ENCODE measurements around the gene TLE6. TPM values are rescaled to one million over a fixed set of nuclear protein-coding genes. Genes with fewer than 3 reads are reported as not detected.
"Not testable (repeated sequence)": the region's sequence is repeated elsewhere in the genome, so short reads cannot be mapped to it uniquely, and the experiment has no call there.

Gene TLE6
- polyA plus RNA-seq, 3 donors = not detected

DNA sequence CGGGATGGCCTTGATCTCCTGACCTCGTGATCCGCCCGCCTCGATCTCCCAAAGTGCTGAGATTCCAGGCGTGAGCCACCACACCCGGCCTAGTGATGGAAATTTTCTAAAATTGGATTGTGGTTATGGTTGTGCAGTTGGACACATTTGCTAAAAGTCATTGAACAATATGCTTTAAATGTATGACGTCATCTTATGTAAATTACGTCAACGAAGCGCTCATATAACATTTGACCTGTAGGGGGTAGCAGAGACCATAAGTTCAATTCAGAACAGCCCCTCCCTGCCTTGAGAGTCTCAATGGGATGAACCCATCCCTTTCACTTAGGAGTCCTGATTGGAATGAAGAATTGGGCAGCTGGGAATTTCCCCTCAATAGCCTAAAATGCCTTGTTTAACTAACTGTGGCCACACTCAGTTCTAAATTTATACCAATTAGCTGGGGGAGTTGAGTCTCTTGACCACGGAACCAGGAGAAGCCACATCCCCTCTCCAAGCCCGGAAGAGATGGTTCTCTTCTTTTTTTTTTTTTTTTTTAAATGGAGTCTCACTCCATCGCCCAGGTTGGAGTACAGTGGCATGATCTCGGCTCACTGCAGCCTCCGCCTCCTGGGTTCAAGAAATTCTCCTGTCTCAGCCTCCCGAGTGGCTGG lies 15.2 kb upstream of the TLE6 start:
- Histone ChIP-seq H2AFZ (ENCODE audit: insufficient read depth, low read depth, low read length, poor library complexity, severe bottlenecking) (no peak overlapping the region), H3K4me2 (replicated peaks; ENCODE audit: extremely low read depth, low read length, poor library complexity, severe bottlenecking) (no peak overlapping the region), H3K79me2 (ENCODE audit: insufficient read depth, low read length) (no peaks in the 10 kb centered on the region), H3K36me3 (replicated peaks in 1 of 2; ENCODE audit: control insufficient read depth in 1 of 2, insufficient read depth in 2 of 2, low read length in 2 of 2) (no peaks in the 10 kb centered on the region), H4K20me1 (ENCODE audit: insufficient read depth, low read length) (no peaks in the 10 kb centered on the region), H3K27ac (ENCODE audit: low read depth in 1 of 2, low read length in 2 of 2) (no peak overlapping the region), H3K9me3 (replicated peaks in 1 of 2; ENCODE audit: control insufficient read depth in 1 of 2, insufficient read depth in 1 of 2, low read length in 2 of 2) (peaks cover 0 to 3% of the 10 kb centered on the region in 2 donors), H3K4me1 (ENCODE audit: control insufficient read depth in 1 of 2, insufficient read depth in 2 of 2, low read length in 2 of 2) (peaks cover 0 to 6% of the 10 kb centered on the region in 2 donors), H3K4me3 (replicated peaks in 1 of 3; ENCODE audit: low read depth in 2 of 3, low read length in 3 of 3) (no peak overlapping the region), H3K27me3 (ENCODE audit: control insufficient read depth in 2 of 2, insufficient read depth in 2 of 2, low read length in 2 of 2) (no peaks in the 10 kb centered on the region), H3K9ac (ENCODE audit: insufficient read depth, low read length, poor library complexity, severe bottlenecking) (no peak overlapping the region)
- intact Hi-C loops (cut with micrococcal nuclease) = loop anchor here in 1 of 2 donors (5.0 kb wide), 1 partner anchor 140 kb away; no protein-coding TSS in a partner anchor
- peak; percentile 54 to 86 (median 79) for DNase-seq
- Mint-ChIP-seq H3K27me3 (ENCODE audit: low read depth in 3 of 3) (peaks cover 4 to 15% (median 5%) of the 10 kb centered on the region in 3 donors), H3K9me3 (peaks cover 0 to 8% (median 7%) of the 10 kb centered on the region in 7 donors), H3K4me1 (peaks cover 4% of the 10 kb centered on the region), H3K4me3 (no peak overlapping the region), H3K36me3 (no peaks in the 10 kb centered on the region), H3K27ac (peak overlapping the region in 4 of 7 donors; percentile 26 to 76 (median 56))
- TF ChIP-seq, protein P1, sequence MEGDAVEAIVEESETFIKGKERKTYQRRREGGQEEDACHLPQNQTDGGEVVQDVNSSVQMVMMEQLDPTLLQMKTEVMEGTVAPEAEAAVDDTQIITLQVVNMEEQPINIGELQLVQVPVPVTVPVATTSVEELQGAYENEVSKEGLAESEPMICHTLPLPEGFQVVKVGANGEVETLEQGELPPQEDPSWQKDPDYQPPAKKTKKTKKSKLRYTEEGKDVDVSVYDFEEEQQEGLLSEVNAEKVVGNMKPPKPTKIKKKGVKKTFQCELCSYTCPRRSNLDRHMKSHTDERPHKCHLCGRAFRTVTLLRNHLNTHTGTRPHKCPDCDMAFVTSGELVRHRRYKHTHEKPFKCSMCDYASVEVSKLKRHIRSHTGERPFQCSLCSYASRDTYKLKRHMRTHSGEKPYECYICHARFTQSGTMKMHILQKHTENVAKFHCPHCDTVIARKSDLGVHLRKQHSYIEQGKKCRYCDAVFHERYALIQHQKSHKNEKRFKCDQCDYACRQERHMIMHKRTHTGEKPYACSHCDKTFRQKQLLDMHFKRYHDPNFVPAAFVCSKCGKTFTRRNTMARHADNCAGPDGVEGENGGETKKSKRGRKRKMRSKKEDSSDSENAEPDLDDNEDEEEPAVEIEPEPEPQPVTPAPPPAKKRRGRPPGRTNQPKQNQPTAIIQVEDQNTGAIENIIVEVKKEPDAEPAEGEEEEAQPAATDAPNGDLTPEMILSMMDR (IDR thresholded peaks at IDR 0.05) = peak; percentile 88
- 59% methylated on average over 7 of the region's 17 CpGs for WGBS (ENCODE audit: insufficient coverage)

DNA sequence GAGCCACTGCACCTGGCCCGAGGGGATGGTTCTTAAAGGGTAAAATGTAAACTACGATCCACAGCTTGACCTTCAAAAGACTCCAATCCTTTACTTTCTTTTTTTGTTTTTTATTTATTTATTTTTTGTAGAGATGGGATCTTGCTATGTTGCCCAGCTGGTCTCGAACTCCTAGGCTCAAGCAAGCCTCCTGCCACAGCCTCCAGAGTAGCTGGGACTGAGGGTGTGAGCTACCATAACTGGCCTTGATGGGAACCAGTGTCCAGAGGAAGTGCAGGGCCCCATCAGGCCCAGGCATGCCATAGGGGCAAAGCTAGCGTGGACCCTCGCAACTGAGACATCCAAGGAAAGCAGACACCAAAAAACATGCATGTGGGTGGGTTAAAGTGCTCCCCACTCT lies 14.2 kb upstream of the TLE6 start:
- TF ChIP-seq, protein P1 (IDR thresholded peaks at IDR 0.05) = no peak
- no peak overlapping the region for H3K27ac ChIP-seq (ENCODE audit: low read depth in 1 of 2, low read length in 2 of 2)
- no peaks in the 10 kb centered on the region for H3K27me3 ChIP-seq (ENCODE audit: control insufficient read depth in 2 of 2, insufficient read depth in 2 of 2, low read length in 2 of 2)
- H3K4me3 ChIP-seq (replicated peaks in 1 of 3; ENCODE audit: low read depth in 2 of 3, low read length in 3 of 3) = no peak overlapping the region
- Mint-ChIP-seq H3K27ac (no peak overlapping the region), H3K4me3 (no peak overlapping the region), H3K36me3 (no peaks in the 10 kb centered on the region), H3K9me3 (peaks cover 0 to 11% (median 8%) of the 10 kb centered on the region in 7 donors), H3K27me3 (ENCODE audit: low read depth in 3 of 3) (peaks cover 3 to 10% (median 4%) of the 10 kb centered on the region in 3 donors), H3K4me1 (peaks cover 4% of the 10 kb centered on the region)
- H3K79me2 ChIP-seq (ENCODE audit: insufficient read depth, low read length) = no peaks in the 10 kb centered on the region
- WGBS (ENCODE audit: insufficient coverage) = 96% methylated on average over 3 of the region's 5 CpGs
- H4K20me1 ChIP-seq (ENCODE audit: insufficient read depth, low read length) = no peaks in the 10 kb centered on the region
- intact Hi-C loops (cut with micrococcal nuclease) = loop anchor here in 1 of 2 donors (5.0 kb wide), 1 partner anchor 139 kb away; no protein-coding TSS in a partner anchor
- H3K36me3 ChIP-seq (replicated peaks in 1 of 2; ENCODE audit: control insufficient read depth in 1 of 2, insufficient read depth in 2 of 2, low read length in 2 of 2) = no peaks in the 10 kb centered on the region
- H3K4me2 ChIP-seq (replicated peaks; ENCODE audit: extremely low read depth, low read length, poor library complexity, severe bottlenecking) = no peak overlapping the region
- peaks cover 0 to 6% of the 10 kb centered on the region in 2 donors for H3K4me1 ChIP-seq (ENCODE audit: control insufficient read depth in 1 of 2, insufficient read depth in 2 of 2, low read length in 2 of 2)
- DNase-seq = no peak
- no peak overlapping the region for H2AFZ ChIP-seq (ENCODE audit: insufficient read depth, low read depth, low read length, poor library complexity, severe bottlenecking)
- peaks cover 0 to 3% of the 10 kb centered on the region in 2 donors for H3K9me3 ChIP-seq (replicated peaks in 1 of 2; ENCODE audit: control insufficient read depth in 1 of 2, insufficient read depth in 1 of 2, low read length in 2 of 2)
- H3K9ac ChIP-seq (ENCODE audit: insufficient read depth, low read length, poor library complexity, severe bottlenecking) = no peak overlapping the region

DNA sequence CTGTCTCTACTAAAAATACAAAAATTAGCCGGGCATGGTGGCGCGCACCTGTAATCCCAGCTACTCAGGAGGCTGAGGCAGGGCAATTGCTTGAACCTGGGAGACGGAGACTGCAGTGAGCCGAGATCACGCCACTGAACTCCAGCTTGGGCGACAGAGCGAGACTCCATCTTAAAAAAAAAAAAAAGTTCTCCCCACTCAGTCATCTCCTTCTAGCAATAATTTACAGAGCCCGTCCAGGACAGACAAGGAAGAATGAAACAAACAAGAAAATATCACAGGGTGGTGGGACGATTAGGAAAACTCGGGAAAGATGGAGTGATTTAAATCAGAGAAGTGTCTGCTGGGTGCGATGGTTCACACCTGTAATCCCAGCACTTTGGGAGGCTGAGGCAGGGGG lies 13.7 kb upstream of the TLE6 start:
- DNase-seq; H3K79me2 ChIP-seq (ENCODE audit: insufficient read depth, low read length); H3K27me3 ChIP-seq (ENCODE audit: control insufficient read depth in 2 of 2, insufficient read depth in 2 of 2, low read length in 2 of 2); H3K4me1 Mint-ChIP-seq; H2AFZ ChIP-seq (ENCODE audit: insufficient read depth, low read depth, low read length, poor library complexity, severe bottlenecking); H3K27ac ChIP-seq (ENCODE audit: low read depth in 1 of 2, low read length in 2 of 2); H3K9me3 ChIP-seq (replicated peaks in 1 of 2; ENCODE audit: control insufficient read depth in 1 of 2, insufficient read depth in 1 of 2, low read length in 2 of 2); H3K4me3 ChIP-seq (replicated peaks in 1 of 3; ENCODE audit: low read depth in 2 of 3, low read length in 3 of 3); H3K4me2 ChIP-seq (replicated peaks; ENCODE audit: extremely low read depth, low read length, poor library complexity, severe bottlenecking); H3K9ac ChIP-seq (ENCODE audit: insufficient read depth, low read length, poor library complexity, severe bottlenecking); H4K20me1 ChIP-seq (ENCODE audit: insufficient read depth, low read length); H3K4me1 ChIP-seq (ENCODE audit: control insufficient read depth in 1 of 2, insufficient read depth in 2 of 2, low read length in 2 of 2); H3K4me3 Mint-ChIP-seq; H3K27me3 Mint-ChIP-seq (ENCODE audit: low read depth in 3 of 3); H3K36me3 Mint-ChIP-seq; H3K27ac Mint-ChIP-seq; H3K36me3 ChIP-seq (replicated peaks in 1 of 2; ENCODE audit: control insufficient read depth in 1 of 2, insufficient read depth in 2 of 2, low read length in 2 of 2): not testable (repeated sequence)
- WGBS (ENCODE audit: insufficient coverage) = 97% methylated on average over 7 of the region's 12 CpGs
- intact Hi-C loops (cut with micrococcal nuclease) = loop anchor here in 1 of 2 donors (5.0 kb wide), 1 partner anchor 139 kb away; no protein-coding TSS in a partner anchor
- peaks cover 0 to 11% (median 8%) of the 10 kb centered on the region in 7 donors for H3K9me3 Mint-ChIP-seq
